ENCODE data around the gene ELAC2.

- TF ChIP-seq POLR2A (IDR thresholded peaks at IDR 0.05), result no peak
- TF ChIP-seq CTCF (IDR thresholded peaks at IDR 0.05), result no peak
Measured at GRCh38 chr17:12963505-12963904, 54.3 kb downstream of the ELAC2 start.
